K562 (cell line): ENCODE measurements around the gene ACHE. TPM values are rescaled to one million over a fixed set of nuclear protein-coding genes. Genes with fewer than 3 reads are reported as not detected.
A peak's percentile ranks its signal among the peaks of the same experiment; 100 is the strongest.

Source experiments
- BRF1 ChIP-seq: IDR thresholded peaks from 3 replicates; pipeline ENCODE4 v1.6.1; 2011; ENCODE audit warnings: borderline replicate concordance, mild to moderate bottlenecking; ENCODE audit not compliant: insufficient read length; ENCODE audit errors: extremely low read depth
- CREB3 ChIP-seq: fragments of 450-650 bp; conservative IDR thresholded peaks from 2 replicates; pipeline ENCODE4 v1.6.1; 2016; ENCODE audit warnings: missing genetic modification characterization, low read depth, mild to moderate bottlenecking, missing compliant biosample characterization, moderate library complexity
- CREB3L1 ChIP-seq: fragments of 450-650 bp; IDR thresholded peaks from 2 replicates; pipeline ENCODE4 v1.6.1; 2014; ENCODE audit warnings: low read depth, mild to moderate bottlenecking, moderate library complexity, borderline replicate concordance
- CREM ChIP-seq: IDR thresholded peaks from 2 replicates; pipeline ENCODE4 v1.6.1; 2014; ENCODE audit warnings: antibody characterized with exemption, low read depth
- E2F3 ChIP-seq: fragments of 250-450 bp; sonication (Bioruptor Pico); IDR thresholded peaks from 2 replicates; pipeline ENCODE4 v1.4.0; 2020; ENCODE audit warnings: mild to moderate bottlenecking
- ESRRA ChIP-seq: fragments of 450-650 bp; IDR thresholded peaks from 2 replicates; pipeline ENCODE4 v1.6.1; 2014; ENCODE audit warnings: low read depth, mild to moderate bottlenecking, moderate library complexity, borderline replicate concordance
- KAT8 ChIP-seq: fragments of 450-650 bp; IDR thresholded peaks from 2 replicates; pipeline ENCODE4 v1.6.1; 2016; ENCODE audit warnings: low read depth, mild to moderate bottlenecking
- NFE2 ChIP-seq: IDR thresholded peaks from 2 replicates; pipeline ENCODE4 v1.6.1; 2014; ENCODE audit warnings: antibody characterized with exemption, low read depth
- POLR2G ChIP-seq: fragments of 200-400 bp; formaldehyde crosslinking; IDR thresholded peaks from 2 replicates; pipeline ENCODE4 v1.6.1; 2017; ENCODE audit warnings: low read depth, mild to moderate bottlenecking, antibody characterized with exemption, low read length, moderate library complexity
- SMARCC2 ChIP-seq: fragments of 450-650 bp; IDR thresholded peaks from 2 replicates; pipeline ENCODE4 v1.6.1; 2017; ENCODE audit warnings: antibody characterized with exemption, moderate library complexity, mild to moderate bottlenecking, low read depth
- SRSF9 ChIP-seq: fragments of 200-400 bp; formaldehyde crosslinking; IDR thresholded peaks from 2 replicates; pipeline ENCODE4 v1.6.1; 2017; ENCODE audit warnings: low read depth, low read length, borderline replicate concordance
- THRAP3 ChIP-seq: fragments of 450-650 bp; IDR thresholded peaks from 2 replicates; pipeline ENCODE4 v1.6.1; 2016; ENCODE audit warnings: mild to moderate bottlenecking, inconsistent platforms, borderline replicate concordance
- YY1 ChIP-seq, 3 experiments: IDR thresholded peaks; 2 replicates each; pipeline ENCODE4 v1.6.1; 2011; ENCODE audit warnings: low read length in 2 of 3, mild to moderate bottlenecking in 2 of 3, moderate library complexity in 2 of 3, borderline replicate concordance in 1 of 3, control low read depth in 1 of 3, low read depth in 1 of 3; ENCODE audit not compliant: insufficient read depth in 3 of 3, insufficient replicate concordance in 2 of 3, control insufficient read depth in 1 of 3, insufficient read length in 1 of 3; ENCODE audit errors: extremely low read depth in 1 of 3
- ZNF143 ChIP-seq: sonication (generic); formaldehyde crosslinking; IDR thresholded peaks from 2 replicates; pipeline ENCODE4 v1.9.0; 2022; ENCODE audit warnings: mild to moderate bottlenecking, missing genetic modification reagents
- ZNF174 ChIP-seq: fragments of 250-450 bp; sonication (Bioruptor Pico); IDR thresholded peaks from 2 replicates; pipeline ENCODE4 v1.4.0; 2020; ENCODE audit warnings: mild to moderate bottlenecking
- ZNF324 ChIP-seq: fragments of 250-450 bp; sonication (Bioruptor Pico); IDR thresholded peaks from 2 replicates; pipeline ENCODE4 v1.4.0; 2020; ENCODE audit warnings: mild to moderate bottlenecking
- ZNF699 ChIP-seq: fragments of 250-450 bp; sonication (Bioruptor Pico); IDR thresholded peaks from 2 replicates; pipeline ENCODE4 v1.8.0; 2021; ENCODE audit warnings: mild to moderate bottlenecking, moderate library complexity; ENCODE audit not compliant: insufficient replicate concordance
- ZNF75A ChIP-seq: fragments of 450-650 bp; formaldehyde crosslinking; IDR thresholded peaks from 2 replicates; pipeline ENCODE4 v1.4.0; 2020; ENCODE audit warnings: mild to moderate bottlenecking
- polyA plus RNA-seq, 8 experiments: library from polyadenylated mRNA; depleted of rRNA in 4 of 8; stranded (reverse) in 5 of 8; unstranded in 3 of 8; fragments of >200 nt; fragmentation: Nextera tagmentation in 2 of 8; fragmentation: Illumina TruSeq in 1 of 8; extraction: Ambion mirVana in 2 of 8; extraction: Trizol in 1 of 8; gene quantifications; 2 replicates each; pipeline versions ENCODE4 v1.2.1 to v1.2.3, GENCODE V29; 2011 to 2014; ENCODE audit warnings: inconsistent platforms in 1 of 8, missing spikeins in 1 of 8
- total RNA-seq, 7 experiments: library from RNA; depleted of rRNA in 6 of 7; stranded (reverse); fragments of >200 nt in 6 of 7; fragmentation: Illumina TruSeq in 2 of 7; extraction: Trizol in 2 of 7; gene quantifications; 2 replicates each; pipeline versions ENCODE4 v1.2.1 to v1.2.3, GENCODE V29; 2011 to 2021; ENCODE audit warnings: low replicate concordance in 1 of 7
- TF ChIP-seq, protein P1 (sequence below): sonication (generic); formaldehyde crosslinking; IDR thresholded peaks from 2 replicates; pipeline ENCODE4 v1.5.0; 2020; ENCODE audit warnings: missing genetic modification reagents
- TF ChIP-seq, protein P2 (sequence below): fragments of 450-650 bp; IDR thresholded peaks from 2 replicates; pipeline ENCODE4 v1.6.1; 2016
- TF ChIP-seq, protein P3 (sequence below): fragments of 250-450 bp; sonication (Bioruptor Pico); IDR thresholded peaks from 2 replicates; pipeline ENCODE4 v1.5.0; 2021; ENCODE audit warnings: mild to moderate bottlenecking, borderline replicate concordance

The ACHE gene
- total and polyA plus RNA-seq, 9 of the 15 experiments (the other 6 are each of a cell fraction or from before 2014, with no cell fraction given) = 0.04 to 8.8 (median 1.9) TPM

- TF ChIP-seq ZNF75A (CRISPR knock-in tag) = no peak
- no peak for TF ChIP-seq SRSF9
- no peak for TF ChIP-seq E2F3 (CRISPR knock-in tag)
- TF ChIP-seq CREB3L1 = peak; percentile 91
- TF ChIP-seq THRAP3 = no peak
- TF ChIP-seq ZNF174 (CRISPR knock-in tag) = no peak
- TF ChIP-seq, protein P1, sequence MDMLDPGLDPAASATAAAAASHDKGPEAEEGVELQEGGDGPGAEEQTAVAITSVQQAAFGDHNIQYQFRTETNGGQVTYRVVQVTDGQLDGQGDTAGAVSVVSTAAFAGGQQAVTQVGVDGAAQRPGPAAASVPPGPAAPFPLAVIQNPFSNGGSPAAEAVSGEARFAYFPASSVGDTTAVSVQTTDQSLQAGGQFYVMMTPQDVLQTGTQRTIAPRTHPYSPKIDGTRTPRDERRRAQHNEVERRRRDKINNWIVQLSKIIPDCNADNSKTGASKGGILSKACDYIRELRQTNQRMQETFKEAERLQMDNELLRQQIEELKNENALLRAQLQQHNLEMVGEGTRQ = peak; percentile 98
- no peak for TF ChIP-seq SMARCC2
- TF ChIP-seq BRF1 = no peak
- no peak for TF ChIP-seq KAT8
- no peak for TF ChIP-seq ZNF699 (CRISPR knock-in tag)
- TF ChIP-seq ZNF324 (CRISPR knock-in tag) = no peak
- TF ChIP-seq POLR2G = peak; percentile 89
- TF ChIP-seq CREM = peak; percentile 97
- TF ChIP-seq YY1 (IDR thresholded peaks at IDR 0.05; ENCODE audit: borderline replicate concordance in 1 of 3, control insufficient read depth in 1 of 3, extremely low read depth in 1 of 3, insufficient read depth in 3 of 3, insufficient read length in 1 of 3, insufficient replicate concordance in 2 of 3, low read depth in 1 of 3, low read length in 2 of 3) = peak in 1 of 3 experiments; percentile 82
- TF ChIP-seq NFE2 = peak; percentile 73
- TF ChIP-seq ZNF143 (CRISPR knock-in tag) = no peak
- TF ChIP-seq ESRRA = peak; percentile 45; the same call in 1 of the 2 replicates
- peak; percentile 95 for TF ChIP-seq CREB3 (tag)
- TF ChIP-seq, protein P2, sequence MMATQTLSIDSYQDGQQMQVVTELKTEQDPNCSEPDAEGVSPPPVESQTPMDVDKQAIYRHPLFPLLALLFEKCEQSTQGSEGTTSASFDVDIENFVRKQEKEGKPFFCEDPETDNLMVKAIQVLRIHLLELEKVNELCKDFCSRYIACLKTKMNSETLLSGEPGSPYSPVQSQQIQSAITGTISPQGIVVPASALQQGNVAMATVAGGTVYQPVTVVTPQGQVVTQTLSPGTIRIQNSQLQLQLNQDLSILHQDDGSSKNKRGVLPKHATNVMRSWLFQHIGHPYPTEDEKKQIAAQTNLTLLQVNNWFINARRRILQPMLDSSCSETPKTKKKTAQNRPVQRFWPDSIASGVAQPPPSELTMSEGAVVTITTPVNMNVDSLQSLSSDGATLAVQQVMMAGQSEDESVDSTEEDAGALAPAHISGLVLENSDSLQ = no peak
- TF ChIP-seq, protein P3, sequence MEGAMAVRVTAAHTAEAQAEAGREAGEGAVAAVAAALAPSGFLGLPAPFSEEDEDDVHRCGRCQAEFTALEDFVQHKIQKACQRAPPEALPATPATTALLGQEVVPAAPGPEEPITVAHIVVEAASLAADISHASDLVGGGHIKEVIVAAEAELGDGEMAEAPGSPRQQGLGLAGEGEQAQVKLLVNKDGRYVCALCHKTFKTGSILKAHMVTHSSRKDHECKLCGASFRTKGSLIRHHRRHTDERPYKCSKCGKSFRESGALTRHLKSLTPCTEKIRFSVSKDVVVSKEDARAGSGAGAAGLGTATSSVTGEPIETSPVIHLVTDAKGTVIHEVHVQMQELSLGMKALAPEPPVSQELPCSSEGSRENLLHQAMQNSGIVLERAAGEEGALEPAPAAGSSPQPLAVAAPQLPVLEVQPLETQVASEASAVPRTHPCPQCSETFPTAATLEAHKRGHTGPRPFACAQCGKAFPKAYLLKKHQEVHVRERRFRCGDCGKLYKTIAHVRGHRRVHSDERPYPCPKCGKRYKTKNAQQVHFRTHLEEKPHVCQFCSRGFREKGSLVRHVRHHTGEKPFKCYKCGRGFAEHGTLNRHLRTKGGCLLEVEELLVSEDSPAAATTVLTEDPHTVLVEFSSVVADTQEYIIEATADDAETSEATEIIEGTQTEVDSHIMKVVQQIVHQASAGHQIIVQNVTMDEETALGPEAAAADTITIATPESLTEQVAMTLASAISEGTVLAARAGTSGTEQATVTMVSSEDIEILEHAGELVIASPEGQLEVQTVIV (CRISPR knock-in tag) = no peak
Measured at GRCh38 chr7:100867040-100867775, 28.5 kb downstream of the ACHE start, which contains the start of gene TRIP6 (continued).
